NCI-H82 treated with DMSO at 0.1 percent for 48 hours (cell line): ENCODE data around the gene EID2.

Source experiments
- DNase-seq: peaks from one replicate; lab custom pipeline; 2025; ENCODE audit not compliant: unreplicated experiment; lab: John Stamatoyannopoulos, UW

Gene EID2

GRCh38 chr19:39506598-39506943 is 33.4 kb downstream of the EID2 start:
- no peak for DNase-seq

GRCh38 chr19:39502640-39503417 is 37.1 kb downstream of the EID2 start:
- DNase-seq = no peak

- no peak for DNase-seq
These were observed 38.6 kb downstream of the EID2 start for GRCh38 chr19:39501340-39501739.

- DNase-seq = no peak
These were observed 39.4 kb downstream of the EID2 start for GRCh38 chr19:39500543-39500942.

GRCh38 chr19:39499932-39500331 is 40.0 kb downstream of the EID2 start:
- DNase-seq = no peak

- DNase-seq = peak; percentile 68
These were observed 40.9 kb downstream of the EID2 start, which contains the start of gene DLL3 for GRCh38 chr19:39498798-39499642. DLL3 (plus strand) TSS chr19:39498947; CDS start chr19:39498975, 28 bp downstream.

- peak; percentile 92 for DNase-seq
These were observed 41.8 kb downstream of the EID2 start for GRCh38 chr19:39497996-39498797.

- DNase-seq = peak; percentile 92
These were observed 42.3 kb downstream of the EID2 start for GRCh38 chr19:39497701-39497995.

- DNase-seq = no peak
These were observed 43.9 kb downstream of the EID2 start for GRCh38 chr19:39496063-39496462.

GRCh38 chr19:39494661-39495060 is 45.3 kb downstream of the EID2 start:
- DNase-seq = no peak

GRCh38 chr19:39492788-39493187 is 47.2 kb downstream of the EID2 start:
- no peak for DNase-seq

- no peak for DNase-seq
These were observed 47.7 kb downstream of the EID2 start for GRCh38 chr19:39492225-39492624.

- DNase-seq = no peak
These were observed 50.2 kb downstream of the EID2 start for GRCh38 chr19:39489756-39490155.
